Measurements from ENCODE around the gene MYRIP. TPM values are rescaled to one million over a fixed set of nuclear protein-coding genes. Genes with fewer than 3 reads are reported as not detected.

Gene MYRIP
- total RNA-seq, 2 experiments from 2014 or later = not detected

- H3K36me3 Mint-ChIP-seq (ENCODE audit: low read depth) = peaks cover 21% of the 10 kb centered on the region
- no peak for ATAC-seq
- intact Hi-C loops (cut with micrococcal nuclease) = no loop called here
- POLR2A ChIA-PET = no interaction called here
- no peaks in the 10 kb centered on the region for H3K27me3 Mint-ChIP-seq
- no peak for DNase-seq
- H3K4me1 Mint-ChIP-seq (ENCODE audit: low read depth) = peaks cover 2% of the 10 kb centered on the region
- no peak overlapping the region for H3K27ac Mint-ChIP-seq
- no peak for TF ChIP-seq CTCF (IDR thresholded peaks at IDR 0.05)
- CTCF ChIA-PET = interaction anchor here (0.7 kb wide), 1 partner anchor 114 kb away, joined by 3 read pairs; no protein-coding TSS in a partner anchor
- no peak overlapping the region for H3K4me3 Mint-ChIP-seq
- H3K9me3 Mint-ChIP-seq = no peaks in the 10 kb centered on the region
These were observed 483.4 kb downstream of the MYRIP start for GRCh38 chr3:40292637-40293349.

- no peaks in the 10 kb centered on the region for H3K27me3 Mint-ChIP-seq
- intact Hi-C loops (cut with micrococcal nuclease) = no loop called here
- ChIA-PET CTCF (interaction anchor here (1.2 to 4.1 kb wide), 2 partner anchors 15 to 23 kb away, joined by 4 to 24 read pairs; partner anchors contain the start of gene EIF1B), POLR2A (interaction anchor here (1.2 kb wide), 1 partner anchor 16 kb away, joined by 4 read pairs; no protein-coding TSS in a partner anchor)
- no peaks in the 10 kb centered on the region for H3K9me3 Mint-ChIP-seq
- no peak overlapping the region for H3K27ac Mint-ChIP-seq
- peaks cover 2% of the 10 kb centered on the region for H3K4me1 Mint-ChIP-seq (ENCODE audit: low read depth)
- no peak overlapping the region for H3K4me3 Mint-ChIP-seq
- ATAC-seq (no peak), DNase-seq (no peak)
- TF ChIP-seq CTCF (IDR thresholded peaks at IDR 0.05) = no peak
- H3K36me3 Mint-ChIP-seq (ENCODE audit: low read depth) = peaks cover 24% of the 10 kb centered on the region
These were observed 485.0 kb downstream of the MYRIP start for GRCh38 chr3:40294434-40294833.

GRCh38 chr3:40298075-40298474 is 488.7 kb downstream of the MYRIP start:
- no peak for ATAC-seq
- Mint-ChIP-seq H3K36me3 (ENCODE audit: low read depth) (peaks cover 10% of the 10 kb centered on the region), H3K4me3 (no peak overlapping the region), H3K27ac (no peak overlapping the region), H3K9me3 (no peaks in the 10 kb centered on the region), H3K4me1 (ENCODE audit: low read depth) (no peaks in the 10 kb centered on the region), H3K27me3 (no peaks in the 10 kb centered on the region)
- CTCF ChIA-PET = interaction anchor here (2.4 to 4.1 kb wide), 2 partner anchors 11 to 106 kb away, joined by 11 to 24 read pairs; partner anchors contain the start of gene EIF1B
- TF ChIP-seq CTCF (IDR thresholded peaks at IDR 0.05) = no peak
- POLR2A ChIA-PET = interaction anchor here (1.4 kb wide), 1 partner anchor 11 kb away, joined by 6 read pairs; no protein-coding TSS in a partner anchor
- no peak for DNase-seq
- intact Hi-C loops (cut with micrococcal nuclease) = no loop called here

- POLR2A ChIA-PET = no interaction called here
- H3K36me3 Mint-ChIP-seq (ENCODE audit: low read depth) = peaks cover 8% of the 10 kb centered on the region
- CTCF ChIA-PET = interaction anchor here (1.6 kb wide), 1 partner anchor 10 kb away, joined by 4 read pairs; no protein-coding TSS in a partner anchor
These were observed 489.8 kb downstream of the MYRIP start for GRCh38 chr3:40299130-40299720.

More at GRCh38 chr3:40299130-40299720, 489.8 kb downstream of the MYRIP start:
- Mint-ChIP-seq H3K27ac (no peak overlapping the region), H3K4me1 (ENCODE audit: low read depth) (no peaks in the 10 kb centered on the region), H3K4me3 (no peak overlapping the region), H3K9me3 (no peaks in the 10 kb centered on the region), H3K27me3 (no peaks in the 10 kb centered on the region)
- no peak for TF ChIP-seq CTCF (IDR thresholded peaks at IDR 0.05)
- no peak for ATAC-seq
- no peak for DNase-seq
- intact Hi-C loops (cut with micrococcal nuclease) = no loop called here

All from activated CD8-positive, alpha-beta T cell treated with anti-CD3 and anti-CD28 coated beads for 36 hours (primary cell).